ENCODE results near the gene FIZ1. TPM values are rescaled to one million over a fixed set of nuclear protein-coding genes. Genes with fewer than 3 reads are reported as not detected.

The FIZ1 gene
- polyA plus RNA-seq, 1 donor from 2014 or later, result 7.4 TPM

- no peak overlapping the region for H3K27ac ChIP-seq (ENCODE audit: low read length)
- H3F3A ChIP-seq (ENCODE audit: insufficient read depth, low read length, poor library complexity, severe bottlenecking), result no peaks in the 10 kb centered on the region
- H3K36me3 ChIP-seq (ENCODE audit: insufficient read depth, low read length), result peaks cover 8% of the 10 kb centered on the region
- no peaks in the 10 kb centered on the region for H3K9me3 ChIP-seq (ENCODE audit: low read length)
- no peaks in the 10 kb centered on the region for H3K9me2 ChIP-seq (ENCODE audit: insufficient read depth, low read length)
- H2AFZ ChIP-seq (ENCODE audit: low read depth, low read length), result no peak overlapping the region
- no peak overlapping the region for H3K4me2 ChIP-seq (ENCODE audit: low read length)
- H3K27me3 ChIP-seq (ENCODE audit: insufficient read depth, low read depth, low read length), result no peaks in the 10 kb centered on the region
- no peak for TF ChIP-seq MXI1 (conservative IDR thresholded peaks at IDR 0.05; ENCODE audit: poor library complexity, severe bottlenecking)
- TF ChIP-seq SMC3 (conservative IDR thresholded peaks at IDR 0.05; ENCODE audit: poor library complexity), result no peak
- TF ChIP-seq RAD21 (conservative IDR thresholded peaks at IDR 0.05), result no peak
- no peak overlapping the region for H3K9ac ChIP-seq (ENCODE audit: low read length)
- no peaks in the 10 kb centered on the region for H4K20me1 ChIP-seq (ENCODE audit: insufficient read depth)
- peaks cover 19% of the 10 kb centered on the region for H3K79me2 ChIP-seq (replicated peaks; ENCODE audit: insufficient read depth, low read length)
- H3K4me3 ChIP-seq (ENCODE audit: low read length), result no peak overlapping the region
Observed at GRCh38 chr19:55611983-55612645, 12.8 kb upstream of the FIZ1 start.

GRCh38 chr19:55611300-55611982 lies 12.1 kb upstream of the FIZ1 start:
- Histone ChIP-seq H3K9ac (ENCODE audit: low read length) (no peak overlapping the region), H3K4me3 (ENCODE audit: low read length) (no peak overlapping the region), H4K20me1 (ENCODE audit: insufficient read depth) (no peaks in the 10 kb centered on the region), H3F3A (ENCODE audit: insufficient read depth, low read length, poor library complexity, severe bottlenecking) (no peaks in the 10 kb centered on the region), H3K36me3 (ENCODE audit: insufficient read depth, low read length) (peaks cover 8% of the 10 kb centered on the region), H3K9me2 (ENCODE audit: insufficient read depth, low read length) (no peaks in the 10 kb centered on the region), H3K79me2 (replicated peaks; ENCODE audit: insufficient read depth, low read length) (peaks cover 25% of the 10 kb centered on the region), H3K9me3 (ENCODE audit: low read length) (no peaks in the 10 kb centered on the region), H3K27me3 (ENCODE audit: insufficient read depth, low read depth, low read length) (no peaks in the 10 kb centered on the region), H3K4me2 (ENCODE audit: low read length) (no peak overlapping the region), H2AFZ (ENCODE audit: low read depth, low read length) (no peak overlapping the region), H3K27ac (ENCODE audit: low read length) (no peak overlapping the region)
- TF ChIP-seq EP300 (conservative IDR thresholded peaks at IDR 0.05; ENCODE audit: poor library complexity, severe bottlenecking), result no peak
- TF ChIP-seq RAD21 (conservative IDR thresholded peaks at IDR 0.05), result no peak
- no peak for TF ChIP-seq EZH2 (IDR thresholded peaks at IDR 0.05; ENCODE audit: borderline replicate concordance, insufficient read depth, low read length, poor library complexity, severe bottlenecking)
- no peak for TF ChIP-seq REST (IDR thresholded peaks at IDR 0.05; ENCODE audit: borderline replicate concordance)
- TF ChIP-seq POLR2AphosphoS5 (IDR thresholded peaks at IDR 0.05), result no peak
- no peak for TF ChIP-seq TAF1 (IDR thresholded peaks at IDR 0.05; ENCODE audit: low read depth)
- no peak for TF ChIP-seq CTCF (IDR thresholded peaks at IDR 0.05; ENCODE audit: poor library complexity, severe bottlenecking)
- no peak for TF ChIP-seq SMC3 (conservative IDR thresholded peaks at IDR 0.05; ENCODE audit: poor library complexity)
- no peak for TF ChIP-seq MXI1 (conservative IDR thresholded peaks at IDR 0.05; ENCODE audit: poor library complexity, severe bottlenecking)
